ENCODE measurements around the gene ZBTB14.

DNA sequence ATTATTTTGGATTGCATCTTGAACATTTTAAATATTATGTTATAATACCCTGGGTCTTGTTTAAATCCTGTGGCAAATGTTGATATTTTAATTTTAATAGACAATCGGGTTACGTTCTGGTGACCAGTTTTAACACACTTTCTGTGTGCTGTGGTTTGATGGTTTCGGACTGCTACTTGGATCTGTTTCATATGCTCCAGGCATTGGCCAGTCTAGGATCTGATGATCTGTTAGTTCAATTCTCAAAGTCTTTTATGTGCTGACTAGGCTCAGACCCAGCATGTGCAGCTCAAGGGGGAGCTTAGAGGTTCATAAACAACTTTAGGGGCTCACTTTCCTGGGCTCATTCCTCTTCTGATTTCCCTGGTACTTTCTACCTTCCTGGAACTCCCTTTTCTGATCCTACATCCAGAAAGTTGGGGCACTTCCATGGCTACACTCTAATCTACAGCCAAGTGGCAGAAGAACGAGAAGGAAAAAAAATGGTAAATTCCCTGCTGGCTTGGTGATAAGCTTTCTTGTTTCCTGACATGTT, 5.0 kb upstream of the ZBTB14 start:
- TF ChIP-seq, protein P1, sequence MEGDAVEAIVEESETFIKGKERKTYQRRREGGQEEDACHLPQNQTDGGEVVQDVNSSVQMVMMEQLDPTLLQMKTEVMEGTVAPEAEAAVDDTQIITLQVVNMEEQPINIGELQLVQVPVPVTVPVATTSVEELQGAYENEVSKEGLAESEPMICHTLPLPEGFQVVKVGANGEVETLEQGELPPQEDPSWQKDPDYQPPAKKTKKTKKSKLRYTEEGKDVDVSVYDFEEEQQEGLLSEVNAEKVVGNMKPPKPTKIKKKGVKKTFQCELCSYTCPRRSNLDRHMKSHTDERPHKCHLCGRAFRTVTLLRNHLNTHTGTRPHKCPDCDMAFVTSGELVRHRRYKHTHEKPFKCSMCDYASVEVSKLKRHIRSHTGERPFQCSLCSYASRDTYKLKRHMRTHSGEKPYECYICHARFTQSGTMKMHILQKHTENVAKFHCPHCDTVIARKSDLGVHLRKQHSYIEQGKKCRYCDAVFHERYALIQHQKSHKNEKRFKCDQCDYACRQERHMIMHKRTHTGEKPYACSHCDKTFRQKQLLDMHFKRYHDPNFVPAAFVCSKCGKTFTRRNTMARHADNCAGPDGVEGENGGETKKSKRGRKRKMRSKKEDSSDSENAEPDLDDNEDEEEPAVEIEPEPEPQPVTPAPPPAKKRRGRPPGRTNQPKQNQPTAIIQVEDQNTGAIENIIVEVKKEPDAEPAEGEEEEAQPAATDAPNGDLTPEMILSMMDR (IDR thresholded peaks at IDR 0.05), result no peak
- no peak for TF ChIP-seq POLR2A (IDR thresholded peaks at IDR 0.05)

Measured in gastroesophageal sphincter (tissue), 3 donors.